ENCODE results near the gene PCDHA9. TPM values are rescaled to one million over a fixed set of nuclear protein-coding genes. Genes with fewer than 3 reads are reported as not detected.

PCDHA9 gene
- total and polyA plus RNA-seq, 2 of the 4 experiments (the other 2 are of a cell fraction), result under 0.01 TPM; not detected in 1

DNA sequence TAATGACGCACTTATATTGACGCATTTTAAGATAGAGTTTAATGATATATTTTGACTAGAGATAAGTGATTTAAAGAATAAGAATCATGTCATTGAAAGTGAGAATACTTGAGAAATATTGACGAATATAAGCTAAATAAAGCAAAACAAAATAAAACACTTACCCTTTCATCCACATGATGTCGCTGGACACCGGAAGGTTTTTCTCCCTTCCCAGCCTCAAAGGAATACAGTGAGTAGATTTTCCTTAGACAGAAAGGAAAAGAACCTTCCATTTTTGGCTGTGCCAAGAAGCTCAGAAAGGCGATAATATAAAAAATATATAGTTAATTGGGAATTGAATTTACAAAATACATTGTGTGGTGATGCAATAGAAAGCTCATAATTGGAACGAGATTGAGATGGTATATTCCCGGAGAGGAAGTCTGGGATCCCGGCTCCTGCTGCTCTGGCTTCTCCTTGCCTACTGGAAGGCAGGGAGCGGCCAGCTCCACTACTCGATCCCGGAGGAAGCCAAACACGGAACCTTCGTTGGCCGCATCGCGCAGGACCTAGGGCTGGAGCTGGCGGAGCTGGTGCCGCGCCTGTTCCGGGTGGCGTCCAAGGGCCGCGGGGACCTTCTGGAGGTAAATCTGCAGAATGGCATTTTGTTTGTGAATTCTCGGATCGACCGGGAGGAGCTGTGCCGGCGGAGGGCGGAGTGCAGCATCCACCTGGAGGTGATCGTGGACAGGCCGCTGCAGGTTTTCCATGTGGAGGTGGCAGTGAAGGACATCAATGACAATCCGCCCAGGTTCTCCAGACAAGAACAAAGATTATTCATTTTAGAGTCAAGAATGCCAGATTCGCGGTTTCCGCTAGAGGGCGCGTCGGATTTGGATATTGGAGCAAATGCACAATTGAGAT is 26.6 kb upstream of the PCDHA9 start, which contains the start of gene PCDHA5:
PCDHA5 (plus strand) TSS at position 239 of the 906 bp plus-strand sequence.
- Histone ChIP-seq H2BK15ac (ENCODE audit: low read depth, low read length) (no peak within 1 kb of the TSS), H2AK9ac (replicated peaks; ENCODE audit: low read depth, low read length, poor library complexity) (no peak within 1 kb of the TSS), H3K56ac (ENCODE audit: extremely low read depth, insufficient read depth, low read length) (no peak within 1 kb of the TSS), H3K4me3 (ENCODE audit: insufficient read depth, low read depth, low read length) (no peak within 1 kb of the TSS), H3K4me1 (ENCODE audit: control insufficient read depth, insufficient read depth, low read length) (no peaks in the 10 kb centered on the region), H3K27ac (ENCODE audit: insufficient read depth, low read length) (no peak within 1 kb of the TSS), H2AFZ (replicated peaks; ENCODE audit: low read length, poor library complexity) (no peak within 1 kb of the TSS), H3K4me2 (ENCODE audit: low read depth, low read length) (no peak within 1 kb of the TSS), H3K4ac (ENCODE audit: low read depth, low read length) (no peak within 1 kb of the TSS), H3K9me3 (ENCODE audit: control insufficient read depth, insufficient read depth, low read length) (peaks cover 9% of the 10 kb centered on the region), H4K91ac (ENCODE audit: insufficient read depth, low read depth, low read length) (no peak within 1 kb of the TSS), H2BK20ac (ENCODE audit: low read depth, low read length) (no peak within 1 kb of the TSS), H3K9me1 (ENCODE audit: insufficient read depth, low read length) (no peaks in the 10 kb centered on the region), H4K8ac (ENCODE audit: low read depth in 2 of 2, low read length in 2 of 2) (no peak within 1 kb of the TSS), H3K79me1 (ENCODE audit: low read depth in 1 of 2, low read length in 2 of 2) (no peaks in the 10 kb centered on the region), H2BK5ac (ENCODE audit: low read depth, low read length, poor library complexity, severe bottlenecking) (no peak within 1 kb of the TSS), H4K5ac (ENCODE audit: low read depth, low read length) (no peak within 1 kb of the TSS), H3K14ac (replicated peaks; ENCODE audit: low read depth, low read length) (no peak within 1 kb of the TSS), H2AK5ac (ENCODE audit: low read depth, low read length) (no peak within 1 kb of the TSS), H4K20me1 (ENCODE audit: insufficient read depth, low read length) (no peaks in the 10 kb centered on the region), H3K23ac (ENCODE audit: low read depth, low read length) (no peak within 1 kb of the TSS), H3K36me3 (ENCODE audit: control insufficient read depth, insufficient read depth, low read length) (no peaks in the 10 kb centered on the region), H2BK120ac (ENCODE audit: low read depth, low read length) (no peak within 1 kb of the TSS), H3K9ac (ENCODE audit: low read depth, low read length) (no peak within 1 kb of the TSS), H3K27me3 (ENCODE audit: control insufficient read depth, insufficient read depth, low read length) (no peaks in the 10 kb centered on the region), H3K18ac (ENCODE audit: low read depth, low read length) (no peak within 1 kb of the TSS)
- ATAC-seq (ENCODE audit: low read depth) (no peak), DNase-seq (no peak)
- intact Hi-C loops (cut with micrococcal nuclease) (no loop called here), dilution Hi-C loops (cut with HindIII; ENCODE audit: low sequenced_read_pairs, unreplicated experiment) (no loop called here), in situ Hi-C loops (cut with MboI; ENCODE audit: low sequenced_read_pairs) (no loop called here)
- POLR2A ChIA-PET (ENCODE audit: unreplicated experiment), result no interaction called here
- no TSS peak for BruUV-seq (replicated peaks)
- WGBS, 2 experiments (ENCODE audit: extremely low coverage in 2 of 2, insufficient read length in 1 of 2), result 22% methylated on average over 17 of the region's 39 CpGs; no CpG with 5 or more reads in 1 of the 2 experiments
- CTCF ChIA-PET, result interaction anchor here (0.6 kb wide), 1 partner anchor 31 kb away, joined by 3 read pairs; no protein-coding TSS in a partner anchor
- TF ChIP-seq, protein P1, sequence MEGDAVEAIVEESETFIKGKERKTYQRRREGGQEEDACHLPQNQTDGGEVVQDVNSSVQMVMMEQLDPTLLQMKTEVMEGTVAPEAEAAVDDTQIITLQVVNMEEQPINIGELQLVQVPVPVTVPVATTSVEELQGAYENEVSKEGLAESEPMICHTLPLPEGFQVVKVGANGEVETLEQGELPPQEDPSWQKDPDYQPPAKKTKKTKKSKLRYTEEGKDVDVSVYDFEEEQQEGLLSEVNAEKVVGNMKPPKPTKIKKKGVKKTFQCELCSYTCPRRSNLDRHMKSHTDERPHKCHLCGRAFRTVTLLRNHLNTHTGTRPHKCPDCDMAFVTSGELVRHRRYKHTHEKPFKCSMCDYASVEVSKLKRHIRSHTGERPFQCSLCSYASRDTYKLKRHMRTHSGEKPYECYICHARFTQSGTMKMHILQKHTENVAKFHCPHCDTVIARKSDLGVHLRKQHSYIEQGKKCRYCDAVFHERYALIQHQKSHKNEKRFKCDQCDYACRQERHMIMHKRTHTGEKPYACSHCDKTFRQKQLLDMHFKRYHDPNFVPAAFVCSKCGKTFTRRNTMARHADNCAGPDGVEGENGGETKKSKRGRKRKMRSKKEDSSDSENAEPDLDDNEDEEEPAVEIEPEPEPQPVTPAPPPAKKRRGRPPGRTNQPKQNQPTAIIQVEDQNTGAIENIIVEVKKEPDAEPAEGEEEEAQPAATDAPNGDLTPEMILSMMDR (conservative IDR thresholded peaks at IDR 0.05; ENCODE audit: low read depth, low read length), result peak; percentile 33; the same call in 1 of the 2 replicates
- TF ChIP-seq CHD1 (IDR thresholded peaks at IDR 0.05; ENCODE audit: low read depth, low read length), result no peak
- no peak for TF ChIP-seq MAZ (IDR thresholded peaks at IDR 0.05; ENCODE audit: borderline replicate concordance, low read depth, low read length)
